ENCODE measurements around the gene MRTFB. TPM values are rescaled to one million over a fixed set of nuclear protein-coding genes. Genes with fewer than 3 reads are reported as not detected.

The MRTFB gene
- total and polyA plus RNA-seq, 2 of the 13 experiments (the other 11 are each of a cell fraction or from before 2014, with no cell fraction given) = 11.4 to 14.0 TPM

GRCh38 chr16:14119799-14120198 is 48.7 kb downstream of the MRTFB start:
- H3K9me3 ChIP-seq (ENCODE audit: low read length) = no peaks in the 10 kb centered on the region
- no peaks in the 10 kb centered on the region for H4K20me1 ChIP-seq (ENCODE audit: insufficient read depth, low read length)
- H3K4me2 ChIP-seq (ENCODE audit: low read depth, low read length) = no peak overlapping the region
- no peak for DNase-seq (ENCODE audit: low spot score)
- peaks cover 31% of the 10 kb centered on the region for H3K79me2 ChIP-seq (ENCODE audit: insufficient read depth, low read length)
- H2AFZ ChIP-seq (ENCODE audit: low read length) = no peak overlapping the region
- TF ChIP-seq ZNF513 (CRISPR knock-in tag; conservative IDR thresholded peaks at IDR 0.05) = 0 out of 2 replicates have a peak, but pooled peaks have one; percentile 56
- TF ChIP-seq POLR2A (IDR thresholded peaks at IDR 0.05; ENCODE audit: insufficient read depth in 1 of 2, low read depth in 2 of 2, low read length in 2 of 2) = no peak
- TF ChIP-seq, protein P1, sequence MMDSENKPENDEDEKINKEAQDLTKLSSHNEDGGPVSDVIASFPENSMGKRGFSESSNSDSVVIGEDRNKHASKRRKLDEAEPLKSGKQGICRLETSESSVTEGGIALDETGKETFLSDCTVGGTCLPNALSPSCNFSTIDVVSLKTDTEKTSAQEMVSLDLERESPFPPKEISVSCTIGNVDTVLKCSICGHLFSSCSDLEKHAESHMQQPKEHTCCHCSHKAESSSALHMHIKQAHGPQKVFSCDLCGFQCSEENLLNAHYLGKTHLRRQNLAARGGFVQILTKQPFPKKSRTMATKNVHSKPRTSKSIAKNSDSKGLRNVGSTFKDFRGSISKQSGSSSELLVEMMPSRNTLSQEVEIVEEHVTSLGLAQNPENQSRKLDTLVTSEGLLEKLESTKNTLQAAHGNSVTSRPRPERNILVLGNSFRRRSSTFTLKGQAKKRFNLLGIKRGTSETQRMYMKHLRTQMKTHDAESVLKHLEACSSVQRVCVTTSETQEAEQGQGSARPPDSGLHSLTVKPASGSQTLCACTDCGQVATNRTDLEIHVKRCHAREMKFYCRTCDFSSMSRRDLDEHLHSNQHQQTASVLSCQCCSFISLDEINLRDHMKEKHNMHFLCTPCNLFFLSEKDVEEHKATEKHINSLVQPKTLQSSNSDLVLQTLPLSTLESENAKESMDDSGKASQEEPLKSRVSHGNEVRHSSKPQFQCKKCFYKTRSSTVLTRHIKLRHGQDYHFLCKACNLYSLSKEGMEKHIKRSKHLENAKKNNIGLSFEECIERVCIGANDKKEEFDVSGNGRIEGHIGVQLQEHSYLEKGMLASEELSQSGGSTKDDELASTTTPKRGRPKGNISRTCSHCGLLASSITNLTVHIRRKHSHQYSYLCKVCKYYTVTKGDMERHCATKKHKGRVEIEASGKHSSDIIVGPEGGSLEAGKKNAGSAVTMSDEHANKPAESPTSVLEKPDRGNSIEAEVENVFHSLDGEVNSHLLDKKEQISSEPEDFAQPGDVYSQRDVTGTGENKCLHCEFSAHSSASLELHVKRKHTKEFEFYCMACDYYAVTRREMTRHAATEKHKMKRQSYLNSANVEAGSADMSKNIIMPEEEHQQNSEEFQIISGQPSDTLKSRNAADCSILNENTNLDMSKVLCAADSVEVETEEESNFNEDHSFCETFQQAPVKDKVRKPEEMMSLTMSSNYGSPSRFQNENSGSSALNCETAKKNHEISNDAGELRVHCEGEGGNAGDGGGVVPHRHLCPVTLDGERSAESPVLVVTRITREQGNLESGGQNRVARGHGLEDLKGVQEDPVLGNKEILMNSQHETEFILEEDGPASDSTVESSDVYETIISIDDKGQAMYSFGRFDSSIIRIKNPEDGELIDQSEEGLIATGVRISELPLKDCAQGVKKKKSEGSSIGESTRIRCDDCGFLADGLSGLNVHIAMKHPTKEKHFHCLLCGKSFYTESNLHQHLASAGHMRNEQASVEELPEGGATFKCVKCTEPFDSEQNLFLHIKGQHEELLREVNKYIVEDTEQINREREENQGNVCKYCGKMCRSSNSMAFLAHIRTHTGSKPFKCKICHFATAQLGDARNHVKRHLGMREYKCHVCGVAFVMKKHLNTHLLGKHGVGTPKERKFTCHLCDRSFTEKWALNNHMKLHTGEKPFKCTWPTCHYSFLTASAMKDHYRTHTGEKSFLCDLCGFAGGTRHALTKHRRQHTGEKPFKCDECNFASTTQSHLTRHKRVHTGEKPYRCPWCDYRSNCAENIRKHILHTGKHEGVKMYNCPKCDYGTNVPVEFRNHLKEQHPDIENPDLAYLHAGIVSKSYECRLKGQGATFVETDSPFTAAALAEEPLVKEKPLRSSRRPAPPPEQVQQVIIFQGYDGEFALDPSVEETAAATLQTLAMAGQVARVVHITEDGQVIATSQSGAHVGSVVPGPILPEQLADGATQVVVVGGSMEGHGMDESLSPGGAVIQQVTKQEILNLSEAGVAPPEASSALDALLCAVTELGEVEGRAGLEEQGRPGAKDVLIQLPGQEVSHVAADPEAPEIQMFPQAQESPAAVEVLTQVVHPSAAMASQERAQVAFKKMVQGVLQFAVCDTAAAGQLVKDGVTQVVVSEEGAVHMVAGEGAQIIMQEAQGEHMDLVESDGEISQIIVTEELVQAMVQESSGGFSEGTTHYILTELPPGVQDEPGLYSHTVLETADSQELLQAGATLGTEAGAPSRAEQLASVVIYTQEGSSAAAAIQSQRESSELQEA (CRISPR knock-in tag; IDR thresholded peaks at IDR 0.05; ENCODE audit: not compliant biosample characterization) = no peak
- no peak for TF ChIP-seq YEATS2 (CRISPR knock-in tag; IDR thresholded peaks at IDR 0.05; ENCODE audit: borderline replicate concordance)
- no peak for TF ChIP-seq ASH2L (IDR thresholded peaks at IDR 0.05; ENCODE audit: insufficient read length, low read depth, low read length)
- TF ChIP-seq, protein P2, sequence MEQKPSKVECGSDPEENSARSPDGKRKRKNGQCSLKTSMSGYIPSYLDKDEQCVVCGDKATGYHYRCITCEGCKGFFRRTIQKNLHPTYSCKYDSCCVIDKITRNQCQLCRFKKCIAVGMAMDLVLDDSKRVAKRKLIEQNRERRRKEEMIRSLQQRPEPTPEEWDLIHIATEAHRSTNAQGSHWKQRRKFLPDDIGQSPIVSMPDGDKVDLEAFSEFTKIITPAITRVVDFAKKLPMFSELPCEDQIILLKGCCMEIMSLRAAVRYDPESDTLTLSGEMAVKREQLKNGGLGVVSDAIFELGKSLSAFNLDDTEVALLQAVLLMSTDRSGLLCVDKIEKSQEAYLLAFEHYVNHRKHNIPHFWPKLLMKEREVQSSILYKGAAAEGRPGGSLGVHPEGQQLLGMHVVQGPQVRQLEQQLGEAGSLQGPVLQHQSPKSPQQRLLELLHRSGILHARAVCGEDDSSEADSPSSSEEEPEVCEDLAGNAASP (CRISPR knock-in tag; IDR thresholded peaks at IDR 0.05; ENCODE audit: borderline replicate concordance) = no peak
- TF ChIP-seq JARID2 (CRISPR knock-in tag; IDR thresholded peaks at IDR 0.05; ENCODE audit: insufficient replicate concordance) = no peak
- no peak for TF ChIP-seq ZNF232 (CRISPR knock-in tag; IDR thresholded peaks at IDR 0.05; ENCODE audit: borderline replicate concordance)
- no peak overlapping the region for H3K9ac ChIP-seq (ENCODE audit: insufficient read depth, low read depth, low read length)
- no peaks in the 10 kb centered on the region for H3K27me3 ChIP-seq (ENCODE audit: control insufficient read depth in 1 of 2, insufficient read depth in 2 of 2, low read length in 2 of 2)
- peaks cover 1% of the 10 kb centered on the region; the same call in 1 of the 2 replicates for H3K4me1 ChIP-seq (ENCODE audit: insufficient read depth, low read length)
- BruUV-seq (replicated peaks) = no TSS peak
- no peak overlapping the region for H3K4me3 ChIP-seq (replicated peaks in 1 of 3; ENCODE audit: insufficient read depth in 1 of 3, low read depth in 2 of 3, low read length in 3 of 3)
- intact Hi-C loops (cut with micrococcal nuclease; ENCODE audit: unreplicated experiment) (no loop called here), in situ Hi-C loops (cut with HindIII; ENCODE audit: extremely low pct_ligation_motif_present, low pct_unique_long_range_greater_than_20kb) (no loop called here)
- no peak overlapping the region for H3K27ac ChIP-seq (ENCODE audit: extremely low read length, insufficient read depth, low read length)
- no peaks in the 10 kb centered on the region for H3K36me3 ChIP-seq (replicated peaks in 1 of 2; ENCODE audit: control insufficient read depth in 1 of 2, insufficient read depth in 2 of 2, low read length in 2 of 2)
- ChIA-PET POLR2A (no interaction called here), CTCF (ENCODE audit: low intra/inter-chr PET ratio, low total read pairs) (no interaction called here)
- FAIRE-seq = no peak
- WGBS (ENCODE audit: low lambda C conversion rate) = 95% methylated on average over 4 of the region's 4 CpGs
- no peak for ATAC-seq

Data from HepG2 (cell line).